PFSK-1 (cell line): ENCODE measurements around the gene ICOSLG.

ENCODE experiments used
- FOXP2 ChIP-seq: optimal IDR thresholded peaks from 2 replicates; pipeline ENCODE3; 2011; ENCODE audit warnings: borderline replicate concordance, control low read depth, inconsistent platforms; ENCODE audit not compliant: insufficient read depth; ENCODE audit errors: extremely low read length, extremely low read depth
- POLR2AphosphoS5 ChIP-seq: IDR thresholded peaks from 2 replicates; pipeline ENCODE4 v1.6.1; 2012; ENCODE audit warnings: low read depth, mild to moderate bottlenecking, control low read depth, low read length, moderate library complexity
- SIN3A ChIP-seq: IDR thresholded peaks from 2 replicates; pipeline ENCODE4 v1.6.1; 2012; ENCODE audit warnings: mild to moderate bottlenecking, low read length, moderate library complexity, borderline replicate concordance; ENCODE audit not compliant: insufficient read depth
- TAF1 ChIP-seq: IDR thresholded peaks from 2 replicates; pipeline ENCODE4 v1.6.1; 2012; ENCODE audit warnings: low read length, control low read depth, borderline replicate concordance; ENCODE audit not compliant: insufficient read depth
- TF ChIP-seq, protein P1 (sequence below), 2 experiments: IDR thresholded peaks; 2 replicates each; pipeline versions ENCODE4 v1.6.1 to v1.8.0; 2011 to 2012; ENCODE audit warnings: low read depth in 2 of 2, low read length in 2 of 2, control low read depth in 1 of 2, inconsistent platforms in 1 of 2, mild to moderate bottlenecking in 1 of 2, moderate library complexity in 1 of 2; ENCODE audit not compliant: insufficient read depth in 1 of 2

DNA sequence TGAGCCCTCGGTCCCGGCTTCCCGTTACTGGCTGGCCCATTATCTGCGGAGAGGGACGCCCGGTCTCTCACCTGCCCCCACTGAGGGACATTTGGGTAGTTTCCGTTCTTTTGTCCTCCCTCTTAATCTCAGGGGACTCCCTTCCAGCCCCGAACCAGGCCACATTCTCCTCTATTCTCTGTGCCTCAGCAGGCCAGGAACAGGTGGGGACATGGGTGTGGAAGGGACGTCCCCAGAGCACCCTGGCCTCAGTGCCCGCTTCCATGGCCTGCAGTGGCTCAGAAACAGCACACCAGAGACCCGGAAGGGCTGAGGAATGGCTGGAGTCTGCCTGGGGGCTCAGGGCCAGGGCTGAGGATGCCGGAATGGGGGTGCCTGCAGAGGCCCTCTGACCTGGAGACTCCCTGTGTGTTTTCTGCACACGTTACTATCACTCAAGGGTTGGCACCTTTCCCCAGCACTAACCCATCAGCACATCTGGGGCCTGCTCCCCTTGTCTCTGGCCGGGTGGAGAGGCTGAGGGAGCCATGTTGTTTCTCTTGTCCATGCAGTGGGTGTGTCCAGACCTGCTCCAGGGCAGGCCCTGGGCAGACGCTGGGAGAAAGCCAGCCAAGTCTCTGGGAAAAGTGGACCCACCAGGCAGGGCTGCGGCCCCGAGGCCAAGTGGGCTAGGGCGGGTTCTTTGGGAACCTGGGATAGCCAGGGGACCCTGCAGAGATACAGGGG, 31.0 kb upstream of the ICOSLG start:
- TF ChIP-seq POLR2AphosphoS5 (no peak), TAF1 (no peak), SIN3A (no peak), FOXP2 (no peak)
- TF ChIP-seq, protein P1, sequence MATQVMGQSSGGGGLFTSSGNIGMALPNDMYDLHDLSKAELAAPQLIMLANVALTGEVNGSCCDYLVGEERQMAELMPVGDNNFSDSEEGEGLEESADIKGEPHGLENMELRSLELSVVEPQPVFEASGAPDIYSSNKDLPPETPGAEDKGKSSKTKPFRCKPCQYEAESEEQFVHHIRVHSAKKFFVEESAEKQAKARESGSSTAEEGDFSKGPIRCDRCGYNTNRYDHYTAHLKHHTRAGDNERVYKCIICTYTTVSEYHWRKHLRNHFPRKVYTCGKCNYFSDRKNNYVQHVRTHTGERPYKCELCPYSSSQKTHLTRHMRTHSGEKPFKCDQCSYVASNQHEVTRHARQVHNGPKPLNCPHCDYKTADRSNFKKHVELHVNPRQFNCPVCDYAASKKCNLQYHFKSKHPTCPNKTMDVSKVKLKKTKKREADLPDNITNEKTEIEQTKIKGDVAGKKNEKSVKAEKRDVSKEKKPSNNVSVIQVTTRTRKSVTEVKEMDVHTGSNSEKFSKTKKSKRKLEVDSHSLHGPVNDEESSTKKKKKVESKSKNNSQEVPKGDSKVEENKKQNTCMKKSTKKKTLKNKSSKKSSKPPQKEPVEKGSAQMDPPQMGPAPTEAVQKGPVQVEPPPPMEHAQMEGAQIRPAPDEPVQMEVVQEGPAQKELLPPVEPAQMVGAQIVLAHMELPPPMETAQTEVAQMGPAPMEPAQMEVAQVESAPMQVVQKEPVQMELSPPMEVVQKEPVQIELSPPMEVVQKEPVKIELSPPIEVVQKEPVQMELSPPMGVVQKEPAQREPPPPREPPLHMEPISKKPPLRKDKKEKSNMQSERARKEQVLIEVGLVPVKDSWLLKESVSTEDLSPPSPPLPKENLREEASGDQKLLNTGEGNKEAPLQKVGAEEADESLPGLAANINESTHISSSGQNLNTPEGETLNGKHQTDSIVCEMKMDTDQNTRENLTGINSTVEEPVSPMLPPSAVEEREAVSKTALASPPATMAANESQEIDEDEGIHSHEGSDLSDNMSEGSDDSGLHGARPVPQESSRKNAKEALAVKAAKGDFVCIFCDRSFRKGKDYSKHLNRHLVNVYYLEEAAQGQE (IDR thresholded peaks at IDR 0.05; ENCODE audit: insufficient read depth in 1 of 2, low read depth in 2 of 2, low read length in 2 of 2): no peak
